Lower leg skin (tissue), 3 donors: ENCODE results near the gene RBFOX2.

ENCODE experiments used
- CTCF ChIP-seq, 3 donors: fragments of 450-650 bp; IDR thresholded peaks; one replicate each; pipeline ENCODE4 v1.5.1; 2016; ENCODE audit warnings: antibody characterized with exemption in 3 of 3, mild to moderate bottlenecking in 3 of 3, moderate library complexity in 2 of 3
- POLR2A ChIP-seq, 2 donors: fragments of 450-650 bp; IDR thresholded peaks; one replicate each; pipeline ENCODE4 v1.6.1; 2016 to 2017; ENCODE audit warnings: antibody characterized with exemption in 2 of 2, mild to moderate bottlenecking in 1 of 2, moderate library complexity in 1 of 2

DNA sequence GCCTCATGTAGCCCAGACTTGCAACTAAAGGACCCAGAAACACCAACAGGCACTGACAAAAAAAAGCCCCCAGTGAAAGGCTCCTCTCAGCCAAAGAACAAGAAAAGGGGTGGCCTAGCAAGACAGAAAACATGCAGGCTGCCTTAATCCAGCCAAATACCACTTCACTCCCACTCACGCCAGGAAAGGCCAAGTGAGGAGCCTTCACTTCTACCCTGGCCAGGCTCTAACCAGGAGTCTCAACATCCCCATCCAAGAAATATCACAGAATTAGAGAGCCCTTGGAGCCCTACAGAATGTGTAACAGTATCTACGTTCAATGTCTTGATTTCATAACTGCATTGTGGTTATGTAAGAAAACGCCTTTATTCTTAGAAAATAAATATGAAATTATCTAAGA lies 162.0 kb downstream of the RBFOX2 start:
- no peak for TF ChIP-seq CTCF (IDR thresholded peaks at IDR 0.05)
- TF ChIP-seq POLR2A (IDR thresholded peaks at IDR 0.05) = no peak
